ENCODE measurements around the gene CRYBA4.

The CRYBA4 gene

DNA sequence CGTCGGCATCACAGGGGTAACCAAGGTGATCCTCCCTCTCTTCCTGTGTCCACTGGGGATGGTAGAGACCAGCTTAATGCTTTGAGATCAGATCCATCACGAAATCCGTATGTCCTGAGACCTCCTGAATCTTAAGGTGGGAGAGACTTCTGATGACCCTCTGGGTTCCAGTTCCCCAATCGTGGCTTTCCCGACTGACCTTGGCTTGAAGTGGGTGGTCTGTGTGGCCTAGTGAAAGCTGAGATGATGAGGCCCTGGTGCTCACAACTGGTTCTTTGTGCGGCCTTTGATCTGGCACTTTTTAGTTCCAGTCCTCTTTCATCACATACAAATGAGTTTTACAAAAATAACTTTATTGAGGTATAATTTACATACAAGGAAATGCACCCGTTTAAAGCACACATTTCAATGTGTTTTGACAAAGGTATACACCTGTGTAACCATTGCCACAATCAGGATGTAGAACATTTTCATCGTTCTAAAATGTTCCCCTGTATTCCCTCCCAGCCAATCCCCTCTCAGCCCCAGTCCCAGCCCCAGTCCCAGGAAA lies 41.7 kb downstream of the CRYBA4 start:
- no peak overlapping the region for H3K27ac ChIP-seq (ENCODE audit: low read depth, low read length)
- peaks cover under 1% of the 10 kb centered on the region; the same call in 1 of the 2 replicates for H3K27me3 ChIP-seq (ENCODE audit: control insufficient read depth, insufficient read depth, low read length)
- peaks cover 21% of the 10 kb centered on the region for H3K4me1 ChIP-seq (ENCODE audit: control insufficient read depth, insufficient read depth, low read length)
- H3K9ac ChIP-seq (ENCODE audit: low read length): no peak overlapping the region
- H3K4me3 ChIP-seq (ENCODE audit: low read depth, low read length): no peak overlapping the region
- H3K9me3 ChIP-seq (ENCODE audit: control insufficient read depth, insufficient read depth, low read depth, low read length): no peaks in the 10 kb centered on the region
- peaks cover 17% of the 10 kb centered on the region; the same call in 1 of the 2 replicates for H3K36me3 ChIP-seq (ENCODE audit: control insufficient read depth, insufficient read depth, low read length)

DNA sequence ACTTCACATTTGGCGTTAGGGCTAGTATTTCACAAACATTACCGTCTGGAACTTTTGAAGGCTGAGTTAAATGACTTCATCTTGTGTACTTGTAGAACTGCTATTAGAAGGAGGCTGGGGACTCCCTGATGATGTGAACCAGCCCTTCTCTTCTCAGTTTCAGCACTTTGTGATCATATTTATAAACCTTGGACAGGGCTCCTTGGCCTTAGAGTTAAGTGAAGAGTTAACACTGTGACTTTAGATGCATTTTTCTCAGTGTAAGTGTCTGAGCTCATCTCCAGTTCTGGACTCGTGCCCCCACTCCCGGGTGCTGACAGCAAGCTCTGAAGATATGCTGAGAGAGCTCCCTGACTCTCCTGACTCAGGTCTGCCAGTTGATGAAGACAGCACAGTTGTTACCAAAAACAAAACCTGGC lies 44.1 kb downstream of the CRYBA4 start:
- Histone ChIP-seq H3K9ac (ENCODE audit: low read length) (no peak overlapping the region), H3K36me3 (ENCODE audit: control insufficient read depth, insufficient read depth, low read length) (peaks cover 20% of the 10 kb centered on the region; the same call in 1 of the 2 replicates), H3K4me3 (ENCODE audit: low read depth, low read length) (no peak overlapping the region), H3K27me3 (ENCODE audit: control insufficient read depth, insufficient read depth, low read length) (no peaks in the 10 kb centered on the region), H3K9me3 (ENCODE audit: control insufficient read depth, insufficient read depth, low read depth, low read length) (no peaks in the 10 kb centered on the region), H3K27ac (ENCODE audit: low read depth, low read length) (no peak overlapping the region), H3K4me1 (ENCODE audit: control insufficient read depth, insufficient read depth, low read length) (peaks cover 14% of the 10 kb centered on the region)

DNA sequence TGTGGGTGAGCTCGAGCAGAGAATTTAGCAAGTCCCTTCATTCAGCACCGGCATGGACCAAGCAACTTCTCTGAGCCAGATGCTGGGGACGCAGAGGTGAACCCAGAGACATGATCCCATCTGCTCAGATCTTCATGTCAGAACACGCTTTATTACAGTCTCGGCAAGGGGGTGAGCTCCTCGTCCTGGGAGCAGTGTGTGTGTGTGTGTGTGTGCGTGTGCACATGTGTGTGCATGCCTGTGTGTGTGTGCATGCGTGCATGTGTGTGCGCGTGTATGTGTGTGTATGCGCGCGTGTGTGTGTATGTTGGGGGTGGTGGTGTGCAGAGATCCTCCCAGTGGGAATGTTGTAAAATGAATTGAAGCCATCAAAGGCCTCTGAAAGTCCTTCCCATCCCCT lies 45.4 kb downstream of the CRYBA4 start:
- H3K36me3 ChIP-seq (ENCODE audit: control insufficient read depth, insufficient read depth, low read length): peaks cover 20% of the 10 kb centered on the region; the same call in 1 of the 2 replicates
- no peak overlapping the region for H3K4me3 ChIP-seq (ENCODE audit: low read depth, low read length)
- no peak overlapping the region for H3K9ac ChIP-seq (ENCODE audit: low read length)
- H3K27ac ChIP-seq (ENCODE audit: low read depth, low read length): no peak overlapping the region
- no peaks in the 10 kb centered on the region for H3K27me3 ChIP-seq (ENCODE audit: control insufficient read depth, insufficient read depth, low read length)
- H3K4me1 ChIP-seq (ENCODE audit: control insufficient read depth, insufficient read depth, low read length): peaks cover 12% of the 10 kb centered on the region
- no peaks in the 10 kb centered on the region for H3K9me3 ChIP-seq (ENCODE audit: control insufficient read depth, insufficient read depth, low read depth, low read length)

DNA sequence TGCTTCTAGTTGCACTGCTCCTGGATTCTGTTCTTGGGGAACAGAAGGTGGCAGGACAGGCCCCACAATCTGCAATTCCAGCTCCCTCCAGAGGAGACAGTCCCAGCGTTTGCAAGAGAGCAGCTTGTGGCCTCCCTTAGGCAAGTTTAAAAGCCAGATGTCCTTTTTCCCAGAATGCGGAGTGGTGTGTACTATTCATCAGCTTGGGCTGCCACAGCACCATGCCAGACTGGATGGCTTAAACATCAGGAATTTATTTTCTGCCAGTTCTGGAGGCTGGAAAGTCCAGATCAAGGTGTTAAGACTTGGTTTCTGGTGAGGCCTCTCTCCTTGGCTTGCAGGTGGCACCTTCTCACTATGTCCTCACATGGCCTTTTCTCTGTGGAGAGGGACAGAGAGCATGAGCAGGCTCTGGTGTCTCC lies 47.3 kb downstream of the CRYBA4 start:
- H3K27ac ChIP-seq (ENCODE audit: low read depth, low read length): no peak overlapping the region
- no peak overlapping the region for H3K9ac ChIP-seq (ENCODE audit: low read length)
- H3K27me3 ChIP-seq (ENCODE audit: control insufficient read depth, insufficient read depth, low read length): no peaks in the 10 kb centered on the region
- H3K36me3 ChIP-seq (ENCODE audit: control insufficient read depth, insufficient read depth, low read length): peaks cover 11% of the 10 kb centered on the region; the same call in 1 of the 2 replicates
- H3K9me3 ChIP-seq (ENCODE audit: control insufficient read depth, insufficient read depth, low read depth, low read length): no peaks in the 10 kb centered on the region
- no peak overlapping the region for H3K4me3 ChIP-seq (ENCODE audit: low read depth, low read length)
- H3K4me1 ChIP-seq (ENCODE audit: control insufficient read depth, insufficient read depth, low read length): peaks cover 21% of the 10 kb centered on the region

DNA sequence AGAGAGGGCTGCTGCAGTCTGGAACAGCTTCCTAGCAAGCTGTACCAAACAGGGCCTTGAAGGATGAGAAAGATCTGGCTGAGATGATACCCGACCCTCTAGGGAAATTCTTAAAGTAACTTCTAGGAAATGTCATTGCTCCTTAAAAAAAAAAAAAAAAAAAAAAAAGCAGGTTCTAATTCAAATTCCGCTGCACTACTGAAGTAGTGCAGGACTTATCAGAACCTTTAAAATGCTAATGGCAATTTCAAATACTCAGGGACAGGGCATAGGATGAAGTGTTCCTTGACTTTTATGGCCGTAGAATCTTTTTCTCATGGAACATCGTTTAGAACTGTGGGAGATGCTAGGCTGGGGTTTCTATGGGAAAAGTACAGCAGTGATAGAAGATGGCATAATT lies 48.7 kb downstream of the CRYBA4 start:
- H3K4me3 ChIP-seq (ENCODE audit: low read depth, low read length): no peak overlapping the region
- no peak overlapping the region for H3K9ac ChIP-seq (ENCODE audit: low read length)
- H3K27ac ChIP-seq (ENCODE audit: low read depth, low read length): no peak overlapping the region

DNA sequence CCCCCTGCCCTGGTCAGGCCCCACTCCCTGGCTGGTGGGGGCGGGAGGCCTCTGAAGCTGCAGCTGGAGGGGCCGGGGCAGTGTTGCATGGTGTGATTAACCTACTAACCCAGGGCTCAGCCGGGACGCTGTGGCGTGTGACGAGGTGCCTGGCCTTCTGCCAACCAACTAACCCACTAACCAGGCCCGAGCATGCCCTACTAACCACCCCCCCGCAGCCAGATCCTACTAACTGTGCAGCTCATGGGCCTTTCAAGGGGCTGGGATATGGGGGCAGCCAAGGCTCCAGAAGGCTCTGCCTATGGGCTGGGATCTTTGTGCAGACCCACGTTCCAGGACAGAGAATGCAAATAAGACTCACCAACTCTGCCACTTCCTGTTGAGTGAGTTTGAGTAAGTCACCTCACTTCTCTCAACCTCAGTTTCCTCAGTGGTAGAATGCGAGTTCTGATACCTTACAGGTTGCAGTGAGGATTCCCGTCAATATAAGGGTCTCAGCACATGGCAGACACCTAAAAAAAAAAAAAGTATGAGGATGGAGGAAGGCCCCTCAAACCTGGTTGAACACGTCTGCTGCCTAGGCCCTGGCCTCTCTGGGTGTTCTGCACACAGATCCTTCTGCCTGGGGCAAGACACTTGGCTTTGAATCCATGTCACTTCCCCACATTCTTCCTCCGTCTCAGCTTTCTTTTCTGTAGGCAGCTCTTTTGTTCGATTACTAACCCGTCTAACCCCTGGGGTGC lies 49.7 kb downstream of the CRYBA4 start:
- Histone ChIP-seq H3K9ac (ENCODE audit: low read length) (no peak overlapping the region), H3K9me3 (ENCODE audit: control insufficient read depth, insufficient read depth, low read depth, low read length) (no peaks in the 10 kb centered on the region), H3K4me3 (ENCODE audit: low read depth, low read length) (no peak overlapping the region), H3K36me3 (ENCODE audit: control insufficient read depth, insufficient read depth, low read length) (peaks cover 11% of the 10 kb centered on the region; the same call in 1 of the 2 replicates), H3K27me3 (ENCODE audit: control insufficient read depth, insufficient read depth, low read length) (no peaks in the 10 kb centered on the region), H3K4me1 (ENCODE audit: control insufficient read depth, insufficient read depth, low read length) (peaks cover 23% of the 10 kb centered on the region), H3K27ac (ENCODE audit: low read depth, low read length) (no peak overlapping the region)

More for the DNA sequence above, 48.7 kb downstream of the CRYBA4 start:
- peaks cover 23% of the 10 kb centered on the region for H3K4me1 ChIP-seq (ENCODE audit: control insufficient read depth, insufficient read depth, low read length)
- H3K9me3 ChIP-seq (ENCODE audit: control insufficient read depth, insufficient read depth, low read depth, low read length): no peaks in the 10 kb centered on the region
- peaks cover 11% of the 10 kb centered on the region; the same call in 1 of the 2 replicates for H3K36me3 ChIP-seq (ENCODE audit: control insufficient read depth, insufficient read depth, low read length)
- no peaks in the 10 kb centered on the region for H3K27me3 ChIP-seq (ENCODE audit: control insufficient read depth, insufficient read depth, low read length)

DNA sequence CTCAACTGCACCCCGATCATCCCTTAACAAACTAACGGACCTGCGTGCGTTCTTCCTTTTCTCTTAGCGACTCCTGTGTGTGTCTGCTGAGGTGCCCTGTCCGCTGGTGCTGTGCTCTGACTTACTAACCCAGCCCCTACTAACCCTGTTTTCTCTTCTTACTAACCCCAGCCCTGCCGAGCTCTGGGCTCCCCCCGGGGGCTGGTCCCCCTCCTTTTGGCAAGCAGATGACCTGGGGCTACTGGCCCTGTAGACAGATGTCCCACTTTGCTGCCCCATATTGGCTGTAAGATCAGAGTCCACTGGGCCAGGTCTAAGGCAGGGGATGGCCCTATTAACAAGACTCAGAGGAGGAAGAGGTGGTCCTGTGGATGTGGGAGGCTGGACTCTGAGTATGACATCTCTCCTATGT lies 50.3 kb downstream of the CRYBA4 start:
- H3K36me3 ChIP-seq (ENCODE audit: control insufficient read depth, insufficient read depth, low read length): peaks cover 8% of the 10 kb centered on the region; the same call in 1 of the 2 replicates
- peak overlapping the region; percentile 79 for H3K4me3 ChIP-seq (ENCODE audit: low read depth, low read length)
- H3K4me1 ChIP-seq (ENCODE audit: control insufficient read depth, insufficient read depth, low read length): peaks cover 23% of the 10 kb centered on the region
- H3K27ac ChIP-seq (ENCODE audit: low read depth, low read length): peak overlapping the region; percentile 58; the same call in 1 of the 2 replicates
- peak overlapping the region; percentile 13 for H3K9ac ChIP-seq (ENCODE audit: low read length)
- H3K9me3 ChIP-seq (ENCODE audit: control insufficient read depth, insufficient read depth, low read depth, low read length): no peaks in the 10 kb centered on the region
- no peaks in the 10 kb centered on the region for H3K27me3 ChIP-seq (ENCODE audit: control insufficient read depth, insufficient read depth, low read length)

DNA sequence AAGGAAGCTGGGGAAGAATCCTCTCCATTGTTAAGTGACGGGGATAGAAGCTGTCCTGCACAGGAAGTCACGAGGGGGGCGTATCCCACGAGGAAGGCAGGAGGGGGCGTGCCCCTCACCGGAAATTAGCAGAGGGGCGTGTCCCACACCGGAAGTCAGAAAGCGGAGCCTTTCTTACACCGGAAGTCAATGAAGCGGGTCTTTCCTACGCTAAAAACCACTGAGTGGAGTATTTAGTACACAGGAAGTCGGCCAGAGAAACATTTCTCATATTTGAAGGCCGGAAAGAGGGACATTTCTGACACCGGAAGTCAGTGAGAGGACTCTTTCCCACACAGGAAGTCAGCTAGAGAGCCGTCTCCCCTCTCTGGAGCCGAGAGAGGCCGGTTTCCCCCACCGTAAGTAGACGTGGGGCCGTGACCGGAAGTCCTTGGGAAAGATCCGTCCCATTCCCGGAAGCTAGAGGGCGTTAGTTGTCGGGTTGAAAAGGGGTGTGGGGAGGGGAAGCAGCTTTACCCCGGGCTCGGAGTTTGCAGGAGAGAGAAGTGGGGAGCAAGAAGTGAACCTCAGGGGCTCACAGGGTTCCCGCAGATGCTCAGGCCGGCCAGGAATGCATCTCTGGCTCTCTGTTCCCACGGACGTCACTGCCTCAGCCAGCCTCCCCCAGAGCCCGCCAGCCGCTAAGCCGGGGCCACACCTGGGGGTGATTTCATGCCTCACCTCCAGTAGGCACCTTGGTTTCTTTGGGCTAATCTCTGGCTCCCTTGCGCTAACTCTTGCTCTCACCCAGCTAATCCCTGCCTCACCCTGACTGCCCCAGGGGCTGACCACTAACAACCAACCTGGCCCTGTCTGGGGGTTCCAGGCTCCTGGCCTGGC lies 51.1 kb downstream of the CRYBA4 start:
- H3K27ac ChIP-seq (ENCODE audit: low read depth, low read length): peak overlapping the region; percentile 58
- peaks cover 23% of the 10 kb centered on the region for H3K4me1 ChIP-seq (ENCODE audit: control insufficient read depth, insufficient read depth, low read length)

DNA sequence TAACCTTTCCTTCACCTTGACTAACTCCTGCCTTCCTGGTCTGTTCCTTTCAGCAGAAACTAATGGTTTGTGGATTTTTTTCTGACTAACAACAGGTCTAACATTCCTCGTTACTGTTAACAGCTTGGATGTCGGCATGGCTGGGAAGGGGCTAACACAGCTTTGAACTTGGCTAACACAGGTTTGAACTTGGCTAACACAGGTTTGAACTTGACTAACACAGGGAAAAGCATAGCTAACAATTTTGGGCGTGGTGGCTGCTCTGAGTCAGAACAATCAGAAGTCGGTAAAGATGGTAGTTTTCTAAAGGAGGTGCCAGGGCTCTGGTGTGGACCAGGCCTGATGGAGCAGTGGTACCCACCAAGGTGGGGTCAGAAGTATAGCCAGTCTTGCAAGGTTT lies 51.7 kb downstream of the CRYBA4 start:
- Histone ChIP-seq H3K27me3 (ENCODE audit: control insufficient read depth, insufficient read depth, low read length) (no peaks in the 10 kb centered on the region), H3K4me1 (ENCODE audit: control insufficient read depth, insufficient read depth, low read length) (peaks cover 23% of the 10 kb centered on the region), H3K9ac (ENCODE audit: low read length) (peak overlapping the region; percentile 83), H3K9me3 (ENCODE audit: control insufficient read depth, insufficient read depth, low read depth, low read length) (no peaks in the 10 kb centered on the region), H3K4me3 (ENCODE audit: low read depth, low read length) (peak overlapping the region; percentile 79), H3K36me3 (ENCODE audit: control insufficient read depth, insufficient read depth, low read length) (peaks cover 3% of the 10 kb centered on the region; the same call in 1 of the 2 replicates), H3K27ac (ENCODE audit: low read depth, low read length) (peak overlapping the region; percentile 58)

More for the DNA sequence above, 51.1 kb downstream of the CRYBA4 start:
- no peaks in the 10 kb centered on the region for H3K9me3 ChIP-seq (ENCODE audit: control insufficient read depth, insufficient read depth, low read depth, low read length)
- H3K36me3 ChIP-seq (ENCODE audit: control insufficient read depth, insufficient read depth, low read length): peaks cover 6% of the 10 kb centered on the region; the same call in 1 of the 2 replicates
- H3K27me3 ChIP-seq (ENCODE audit: control insufficient read depth, insufficient read depth, low read length): no peaks in the 10 kb centered on the region
- H3K4me3 ChIP-seq (ENCODE audit: low read depth, low read length): peak overlapping the region; percentile 79
- H3K9ac ChIP-seq (ENCODE audit: low read length): peak overlapping the region; percentile 83

DNA sequence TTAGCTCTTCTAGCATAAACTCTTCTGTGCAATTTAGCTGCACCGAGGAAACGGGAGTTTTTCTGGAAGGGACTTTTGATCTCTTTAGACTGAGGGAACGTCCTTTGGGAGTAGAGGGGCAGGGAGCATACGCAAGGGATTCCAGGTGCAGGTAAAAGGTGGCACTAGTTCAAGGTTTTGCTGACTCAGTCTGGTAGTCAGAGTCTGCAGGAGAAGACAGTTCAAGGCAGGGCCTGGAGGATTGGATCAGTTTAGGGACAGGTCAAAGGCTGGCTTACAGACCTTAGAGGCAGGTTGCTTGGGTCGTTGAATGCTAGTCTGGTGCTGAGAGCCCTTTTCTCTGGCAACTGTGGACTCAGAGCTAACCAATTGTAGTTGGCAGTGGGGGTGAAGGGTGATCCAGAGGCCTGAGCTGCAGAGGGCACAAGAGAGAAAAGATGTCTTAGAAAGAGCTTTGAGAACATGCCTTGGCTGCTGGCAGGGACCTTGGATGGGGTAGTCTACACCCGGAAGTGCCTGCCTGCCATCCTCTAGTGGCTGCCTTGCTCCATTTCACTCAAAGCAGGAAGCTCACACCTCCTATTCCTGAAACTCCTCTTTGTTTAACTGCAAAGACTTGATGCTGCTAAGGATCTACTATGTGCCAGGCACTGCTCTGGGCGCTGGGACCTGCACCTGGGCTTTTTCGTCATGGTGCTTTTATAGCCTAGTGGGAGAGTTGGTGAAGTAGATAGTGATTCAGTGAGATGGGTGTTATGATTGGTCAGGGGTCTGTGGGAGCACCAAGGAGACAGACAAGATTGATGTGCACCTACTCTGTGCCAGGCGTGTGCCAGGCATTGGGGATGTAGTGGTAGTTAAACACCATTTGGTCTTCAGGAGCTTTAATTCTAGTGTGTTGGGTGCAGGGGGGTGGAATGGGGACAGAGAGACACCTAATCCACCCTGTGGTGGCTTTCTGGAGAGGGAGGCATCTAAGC lies 52.7 kb downstream of the CRYBA4 start:
- no peaks in the 10 kb centered on the region for H3K27me3 ChIP-seq (ENCODE audit: control insufficient read depth, insufficient read depth, low read length)
- no peaks in the 10 kb centered on the region; the same call in 1 of the 2 replicates for H3K36me3 ChIP-seq (ENCODE audit: control insufficient read depth, insufficient read depth, low read length)
- H3K4me3 ChIP-seq (ENCODE audit: low read depth, low read length): peak overlapping the region; percentile 79; the same call in 1 of the 2 replicates
- no peak overlapping the region for H3K9ac ChIP-seq (ENCODE audit: low read length)
- peaks cover 21% of the 10 kb centered on the region for H3K4me1 ChIP-seq (ENCODE audit: control insufficient read depth, insufficient read depth, low read length)
- no peak overlapping the region for H3K27ac ChIP-seq (ENCODE audit: low read depth, low read length)
- H3K9me3 ChIP-seq (ENCODE audit: control insufficient read depth, insufficient read depth, low read depth, low read length): no peaks in the 10 kb centered on the region

All from HUES6 (cell line).